Calu3 (cell line): Measurements from ENCODE around the gene POU2F2. TPM values are rescaled to one million over a fixed set of nuclear protein-coding genes. Genes with fewer than 3 reads are reported as not detected.

ENCODE experiments used
- BruUV-seq: library from RNA; stranded (reverse); fragments of 400-500 nt; replicated peaks from 2 replicates; lab custom pipeline; 2021; lab: Mats Ljungman, UMichigan
- CTCF ChIA-PET: fragments of 300-600 bp; sonication (Branson Sonifier 250); formaldehyde crosslinking; loops from one replicate; lab custom pipeline; 2022; ENCODE audit warnings: antibody characterized with exemption; lab: Charles Lee
- DNase-seq: peaks from one replicate; pipeline ENCODE4 v3.0.0; 2022
- H3K27ac Mint-ChIP-seq: one replicate; pipeline ENCODE4 v1.8.0; 2022; ENCODE audit warnings: mixed read lengths; ENCODE audit not compliant: unreplicated experiment
- H3K27me3 Mint-ChIP-seq: one replicate; pipeline ENCODE4 v1.8.0; 2022; ENCODE audit warnings: mixed read lengths; ENCODE audit not compliant: unreplicated experiment
- H3K36me3 Mint-ChIP-seq: one replicate; pipeline ENCODE4 v1.8.0; 2022; ENCODE audit warnings: mild to moderate bottlenecking, moderate library complexity, mixed read lengths; ENCODE audit not compliant: insufficient read depth, unreplicated experiment
- H3K4me1 Mint-ChIP-seq: one replicate; pipeline ENCODE4 v1.8.0; 2022; ENCODE audit warnings: mild to moderate bottlenecking, low read depth, mixed read lengths; ENCODE audit not compliant: unreplicated experiment
- H3K4me3 Mint-ChIP-seq: one replicate; pipeline ENCODE4 v1.8.0; 2022; ENCODE audit warnings: mild to moderate bottlenecking, low read depth, moderate library complexity, mixed read lengths; ENCODE audit not compliant: unreplicated experiment
- H3K9me3 Mint-ChIP-seq: one replicate; pipeline ENCODE4 v1.8.0; 2022; ENCODE audit warnings: low read depth, mixed read lengths; ENCODE audit not compliant: unreplicated experiment
- intact Hi-C: fragments of 100-400 bp; cut with micrococcal nuclease; formaldehyde crosslinking; loops from one replicate; pipeline ENCODE4 v1.10.0; 2022; ENCODE audit not compliant: unreplicated experiment
- total RNA-seq: library from RNA; stranded (reverse); gene quantifications from 2 replicates; pipeline ENCODE4 v1.2.3, GENCODE V29; 2022
- TF ChIP-seq, protein P1 (sequence below): fragments of 200-600 bp; IDR thresholded peaks from one replicate; pipeline ENCODE4 v1.8.0; 2022; ENCODE audit warnings: antibody characterized with exemption; ENCODE audit not compliant: unreplicated experiment

Gene POU2F2
- total RNA-seq, 1 experiment from 2014 or later: 4.6 TPM

DNA sequence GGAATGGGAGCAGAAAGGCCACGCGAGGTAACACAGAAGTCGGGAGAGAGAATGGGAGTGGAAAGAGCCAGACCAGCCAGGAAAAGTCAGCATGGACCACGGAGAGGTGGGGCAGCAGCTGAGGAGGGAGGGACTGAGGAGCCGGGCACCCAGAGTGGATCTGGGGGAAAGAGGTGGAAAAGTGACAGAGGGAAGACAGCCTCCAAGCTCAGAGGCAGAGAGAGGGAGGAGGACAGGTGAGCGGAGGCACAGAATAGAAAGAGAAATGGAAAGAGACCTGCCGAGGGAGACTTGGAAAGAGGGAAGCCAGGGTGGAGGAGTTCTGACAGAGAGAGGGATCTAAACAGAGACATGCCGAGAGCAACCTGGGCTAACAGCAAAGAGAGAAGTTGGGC, 63.9 kb downstream of the POU2F2 start:
- Mint-ChIP-seq H3K27ac (no peak overlapping the region), H3K4me3 (no peak overlapping the region), H3K27me3 (peaks cover 38% of the 10 kb centered on the region), H3K9me3 (no peaks in the 10 kb centered on the region), H3K36me3 (no peaks in the 10 kb centered on the region), H3K4me1 (no peaks in the 10 kb centered on the region)
- TF ChIP-seq, protein P1, sequence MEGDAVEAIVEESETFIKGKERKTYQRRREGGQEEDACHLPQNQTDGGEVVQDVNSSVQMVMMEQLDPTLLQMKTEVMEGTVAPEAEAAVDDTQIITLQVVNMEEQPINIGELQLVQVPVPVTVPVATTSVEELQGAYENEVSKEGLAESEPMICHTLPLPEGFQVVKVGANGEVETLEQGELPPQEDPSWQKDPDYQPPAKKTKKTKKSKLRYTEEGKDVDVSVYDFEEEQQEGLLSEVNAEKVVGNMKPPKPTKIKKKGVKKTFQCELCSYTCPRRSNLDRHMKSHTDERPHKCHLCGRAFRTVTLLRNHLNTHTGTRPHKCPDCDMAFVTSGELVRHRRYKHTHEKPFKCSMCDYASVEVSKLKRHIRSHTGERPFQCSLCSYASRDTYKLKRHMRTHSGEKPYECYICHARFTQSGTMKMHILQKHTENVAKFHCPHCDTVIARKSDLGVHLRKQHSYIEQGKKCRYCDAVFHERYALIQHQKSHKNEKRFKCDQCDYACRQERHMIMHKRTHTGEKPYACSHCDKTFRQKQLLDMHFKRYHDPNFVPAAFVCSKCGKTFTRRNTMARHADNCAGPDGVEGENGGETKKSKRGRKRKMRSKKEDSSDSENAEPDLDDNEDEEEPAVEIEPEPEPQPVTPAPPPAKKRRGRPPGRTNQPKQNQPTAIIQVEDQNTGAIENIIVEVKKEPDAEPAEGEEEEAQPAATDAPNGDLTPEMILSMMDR: no peak
- DNase-seq: no peak
- no TSS peak for BruUV-seq
- CTCF ChIA-PET: no interaction called here
- intact Hi-C loops: no loop called here

- H3K4me1 Mint-ChIP-seq: no peaks in the 10 kb centered on the region
- intact Hi-C loops: no loop called here
- no peak for DNase-seq
- H3K27ac Mint-ChIP-seq: no peak overlapping the region
- TF ChIP-seq, protein P1: no peak
- no peaks in the 10 kb centered on the region for H3K9me3 Mint-ChIP-seq
- CTCF ChIA-PET: no interaction called here
- no peak overlapping the region for H3K4me3 Mint-ChIP-seq
- H3K36me3 Mint-ChIP-seq: no peaks in the 10 kb centered on the region
- no TSS peak for BruUV-seq
- peaks cover 41% of the 10 kb centered on the region for H3K27me3 Mint-ChIP-seq
Measured at GRCh38 chr19:42067315-42067888, 64.8 kb downstream of the POU2F2 start.

DNA sequence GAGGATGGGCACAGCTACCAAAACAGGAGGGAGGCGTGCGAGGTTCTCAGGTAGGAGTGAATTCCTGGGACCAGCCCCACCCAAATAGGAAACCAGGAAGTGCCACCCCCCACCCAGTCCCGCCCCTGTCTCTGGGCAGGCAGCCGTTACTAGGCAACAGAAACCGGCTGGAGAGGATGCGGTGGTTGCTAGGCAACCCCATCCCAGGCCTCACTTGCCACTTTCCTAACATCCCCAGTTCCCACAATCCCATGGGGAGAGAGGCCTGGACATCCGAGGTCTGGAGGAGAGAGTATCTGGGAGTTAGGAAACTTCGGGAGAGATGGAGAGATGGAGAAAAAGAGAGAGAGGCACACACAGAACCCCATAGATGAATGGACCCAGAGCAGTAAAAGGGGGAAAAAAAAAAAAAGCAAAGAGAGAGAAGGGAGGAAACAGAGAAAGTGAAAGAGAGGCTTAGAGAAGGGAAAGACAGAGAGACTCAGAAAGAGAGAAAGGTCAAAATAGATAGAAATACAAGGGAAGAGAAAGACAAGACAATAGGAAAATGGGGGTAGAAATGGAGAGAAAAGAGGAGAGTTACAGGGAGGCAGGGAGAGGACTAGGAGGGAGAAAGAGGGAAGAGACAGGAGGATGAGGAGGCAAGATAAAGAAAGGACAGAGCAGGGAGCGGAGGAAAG, 66.0 kb downstream of the POU2F2 start:
- H3K4me3 Mint-ChIP-seq: no peak overlapping the region
- no peaks in the 10 kb centered on the region for H3K4me1 Mint-ChIP-seq
- no peaks in the 10 kb centered on the region for H3K9me3 Mint-ChIP-seq
- intact Hi-C loops: no loop called here
- H3K36me3 Mint-ChIP-seq: no peaks in the 10 kb centered on the region
- TF ChIP-seq, protein P1: no peak
- peak; percentile 60 for DNase-seq
- CTCF ChIA-PET: no interaction called here
- peaks cover 38% of the 10 kb centered on the region for H3K27me3 Mint-ChIP-seq
- H3K27ac Mint-ChIP-seq: no peak overlapping the region
- no TSS peak for BruUV-seq

DNA sequence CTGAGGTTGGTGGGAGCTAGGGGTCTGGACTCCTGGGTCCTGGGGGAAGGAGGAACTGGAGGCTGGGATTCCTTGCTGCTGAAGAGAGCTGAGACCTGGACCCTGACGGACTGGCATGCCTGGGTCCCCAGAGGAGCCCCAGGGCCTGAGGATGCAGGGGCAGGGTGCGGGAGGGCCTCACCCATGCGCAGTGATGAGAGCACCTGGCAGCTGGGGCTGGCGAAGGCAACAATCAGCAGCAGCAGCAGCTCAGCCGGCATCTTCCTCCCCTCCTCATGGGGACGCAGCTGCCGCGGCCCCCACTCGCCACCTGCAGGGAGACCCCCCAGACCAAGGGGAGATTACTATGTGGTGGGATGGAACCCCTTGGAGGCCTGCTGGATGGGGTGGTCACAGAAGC, 66.7 kb downstream of the POU2F2 start:
- no peak for DNase-seq

More for the DNA sequence above, 66.7 kb downstream of the POU2F2 start:
- CTCF ChIA-PET: no interaction called here
- intact Hi-C loops: no loop called here
- peaks cover 34% of the 10 kb centered on the region for H3K27me3 Mint-ChIP-seq
- H3K9me3 Mint-ChIP-seq: no peaks in the 10 kb centered on the region
- no peaks in the 10 kb centered on the region for H3K4me1 Mint-ChIP-seq
- BruUV-seq: no TSS peak
- H3K4me3 Mint-ChIP-seq: no peak overlapping the region
- no peaks in the 10 kb centered on the region for H3K36me3 Mint-ChIP-seq
- H3K27ac Mint-ChIP-seq: no peak overlapping the region
- TF ChIP-seq, protein P1: no peak
